Measurements from ENCODE around the gene PCDH9. TPM values are rescaled to one million over a fixed set of nuclear protein-coding genes. Genes with fewer than 3 reads are reported as not detected.

PCDH9 gene
- total RNA-seq, 1 experiment from 2014 or later: 4.2 TPM

- no peak for TF ChIP-seq POLR2AphosphoS5 (IDR thresholded peaks at IDR 0.05; ENCODE audit: low read depth, low read length)
- no peak for TF ChIP-seq TCF7L2 (IDR thresholded peaks at IDR 0.05; ENCODE audit: low read depth, low read length)
- no peak for TF ChIP-seq SIN3A (IDR thresholded peaks at IDR 0.05; ENCODE audit: borderline replicate concordance, insufficient read depth, low read depth, low read length)
- no peak for TF ChIP-seq CTCF (IDR thresholded peaks at IDR 0.05)
- TF ChIP-seq, protein P1, sequence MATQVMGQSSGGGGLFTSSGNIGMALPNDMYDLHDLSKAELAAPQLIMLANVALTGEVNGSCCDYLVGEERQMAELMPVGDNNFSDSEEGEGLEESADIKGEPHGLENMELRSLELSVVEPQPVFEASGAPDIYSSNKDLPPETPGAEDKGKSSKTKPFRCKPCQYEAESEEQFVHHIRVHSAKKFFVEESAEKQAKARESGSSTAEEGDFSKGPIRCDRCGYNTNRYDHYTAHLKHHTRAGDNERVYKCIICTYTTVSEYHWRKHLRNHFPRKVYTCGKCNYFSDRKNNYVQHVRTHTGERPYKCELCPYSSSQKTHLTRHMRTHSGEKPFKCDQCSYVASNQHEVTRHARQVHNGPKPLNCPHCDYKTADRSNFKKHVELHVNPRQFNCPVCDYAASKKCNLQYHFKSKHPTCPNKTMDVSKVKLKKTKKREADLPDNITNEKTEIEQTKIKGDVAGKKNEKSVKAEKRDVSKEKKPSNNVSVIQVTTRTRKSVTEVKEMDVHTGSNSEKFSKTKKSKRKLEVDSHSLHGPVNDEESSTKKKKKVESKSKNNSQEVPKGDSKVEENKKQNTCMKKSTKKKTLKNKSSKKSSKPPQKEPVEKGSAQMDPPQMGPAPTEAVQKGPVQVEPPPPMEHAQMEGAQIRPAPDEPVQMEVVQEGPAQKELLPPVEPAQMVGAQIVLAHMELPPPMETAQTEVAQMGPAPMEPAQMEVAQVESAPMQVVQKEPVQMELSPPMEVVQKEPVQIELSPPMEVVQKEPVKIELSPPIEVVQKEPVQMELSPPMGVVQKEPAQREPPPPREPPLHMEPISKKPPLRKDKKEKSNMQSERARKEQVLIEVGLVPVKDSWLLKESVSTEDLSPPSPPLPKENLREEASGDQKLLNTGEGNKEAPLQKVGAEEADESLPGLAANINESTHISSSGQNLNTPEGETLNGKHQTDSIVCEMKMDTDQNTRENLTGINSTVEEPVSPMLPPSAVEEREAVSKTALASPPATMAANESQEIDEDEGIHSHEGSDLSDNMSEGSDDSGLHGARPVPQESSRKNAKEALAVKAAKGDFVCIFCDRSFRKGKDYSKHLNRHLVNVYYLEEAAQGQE (IDR thresholded peaks at IDR 0.05; ENCODE audit: insufficient read depth in 1 of 2, low read depth in 2 of 2, low read length in 1 of 2): no peak
- ChIA-PET POLR2A (no interaction called here), CTCF (no interaction called here)
- no TSS peak for BruUV-seq (replicated peaks)
- no peaks in the 10 kb centered on the region for H3K4me1 ChIP-seq (ENCODE audit: control insufficient read depth, insufficient read depth, low read length)
- DNase-seq (ENCODE audit: low read depth, low spot score) (peak; percentile 2), ATAC-seq (no peak)
- H3K9me3 ChIP-seq (ENCODE audit: control insufficient read depth, insufficient read depth, low read depth, low read length): no peaks in the 10 kb centered on the region
- no peaks in the 10 kb centered on the region; the same call in 1 of the 2 replicates for H3K36me3 ChIP-seq (ENCODE audit: control insufficient read depth, insufficient read depth, low read length)
- in situ Hi-C loops (cut with HindIII; ENCODE audit: low pct_unique_long_range_greater_than_20kb, low sequenced_read_pairs) (no loop called here), intact Hi-C loops (cut with micrococcal nuclease; ENCODE audit: unreplicated experiment) (no loop called here)
- no peak overlapping the region for H3K4me3 ChIP-seq (ENCODE audit: low read depth in 2 of 2, low read length in 2 of 2)
- no peaks in the 10 kb centered on the region for H3K27me3 ChIP-seq (ENCODE audit: control insufficient read depth, insufficient read depth, low read length)
- H3K27ac ChIP-seq (ENCODE audit: low read length): no peak overlapping the region
These were observed 110.6 kb downstream of the PCDH9 start for GRCh38 chr13:67119481-67119894.

GRCh38 chr13:67118277-67118676 is 111.9 kb downstream of the PCDH9 start:
- Histone ChIP-seq H3K4me1 (ENCODE audit: control insufficient read depth, insufficient read depth, low read length) (no peaks in the 10 kb centered on the region), H3K27me3 (ENCODE audit: control insufficient read depth, insufficient read depth, low read length) (no peaks in the 10 kb centered on the region), H3K36me3 (ENCODE audit: control insufficient read depth, insufficient read depth, low read length) (no peaks in the 10 kb centered on the region), H3K9me3 (ENCODE audit: control insufficient read depth, insufficient read depth, low read depth, low read length) (no peaks in the 10 kb centered on the region), H3K27ac (ENCODE audit: low read length) (no peak overlapping the region), H3K4me3 (ENCODE audit: low read depth in 2 of 2, low read length in 2 of 2) (no peak overlapping the region)
- ChIA-PET POLR2A (no interaction called here), CTCF (no interaction called here)
- BruUV-seq (replicated peaks): no TSS peak
- intact Hi-C loops (cut with micrococcal nuclease; ENCODE audit: unreplicated experiment): no loop called here
- DNase-seq (ENCODE audit: low read depth, low spot score) (no peak), ATAC-seq (no peak)
- TF ChIP-seq TCF7L2 (IDR thresholded peaks at IDR 0.05; ENCODE audit: low read depth, low read length) (no peak), CTCF (IDR thresholded peaks at IDR 0.05) (no peak), SIN3A (IDR thresholded peaks at IDR 0.05; ENCODE audit: borderline replicate concordance, insufficient read depth, low read depth, low read length) (no peak), POLR2AphosphoS5 (IDR thresholded peaks at IDR 0.05; ENCODE audit: low read depth, low read length) (no peak)
- TF ChIP-seq, protein P1 (IDR thresholded peaks at IDR 0.05; ENCODE audit: insufficient read depth in 1 of 2, low read depth in 2 of 2, low read length in 1 of 2): no peak
- in situ Hi-C loops (cut with HindIII; ENCODE audit: low pct_unique_long_range_greater_than_20kb, low sequenced_read_pairs): no loop called here
